ENCODE data around the gene GSTM2.

GSTM2 gene

GRCh38 chr1:109667452-109668122 lies at the start of gene GSTM2:
Gene GSTM2, plus strand, starts transcription at chr1:109668057. Its CDS starts 59 bp downstream, at chr1:109668116.
- DNase-seq (ENCODE audit: low read depth in 3 of 3) = peak; percentile 67 to 87 (median 71)

GRCh38 chr1:109618661-109619575 lies 48.9 kb upstream of the GSTM2 start:
- no peak for DNase-seq (ENCODE audit: low read depth in 3 of 3)

- DNase-seq (ENCODE audit: low read depth in 3 of 3) = peak; percentile 51 to 69 (median 53)
Measured at GRCh38 chr1:109619576-109620400, 48.1 kb upstream of the GSTM2 start, which contains the start of the genes AMPD2 and GNAT2. Gene AMPD2, plus strand, starts transcription at chr1:109619837. Its CDS starts 1,339 bp downstream, at chr1:109621176. Gene GNAT2, minus strand, starts transcription at chr1:109619616. Its CDS starts 6,746 bp downstream, at chr1:109612870.

GRCh38 chr1:109620401-109620791 lies 47.5 kb upstream of the GSTM2 start:
- DNase-seq (ENCODE audit: low read depth in 3 of 3) = no peak

- peak; percentile 93 to 98 (median 96) for DNase-seq (ENCODE audit: low read depth in 3 of 3)
Measured at GRCh38 chr1:109620841-109621286, 47.0 kb upstream of the GSTM2 start.

GRCh38 chr1:109621379-109622136 lies 46.3 kb upstream of the GSTM2 start:
- DNase-seq (ENCODE audit: low read depth in 3 of 3) = no peak

- no peak for DNase-seq (ENCODE audit: low read depth in 3 of 3)
Measured at GRCh38 chr1:109622137-109622892, 45.5 kb upstream of the GSTM2 start.

GRCh38 chr1:109622895-109623294 lies 45.0 kb upstream of the GSTM2 start:
- no peak for DNase-seq (ENCODE audit: low read depth in 3 of 3)

GRCh38 chr1:109623601-109624161 lies 44.2 kb upstream of the GSTM2 start:
- no peak for DNase-seq (ENCODE audit: low read depth in 3 of 3)

- no peak for DNase-seq (ENCODE audit: low read depth in 3 of 3)
Measured at GRCh38 chr1:109624201-109625010, 43.5 kb upstream of the GSTM2 start.

- DNase-seq (ENCODE audit: low read depth in 3 of 3) = no peak
Measured at GRCh38 chr1:109625176-109625575, 42.7 kb upstream of the GSTM2 start.

- DNase-seq (ENCODE audit: low read depth in 3 of 3) = no peak
Measured at GRCh38 chr1:109625601-109626560, 42.0 kb upstream of the GSTM2 start.

- no peak for DNase-seq (ENCODE audit: low read depth in 3 of 3)
Measured at GRCh38 chr1:109626682-109627408, 41.0 kb upstream of the GSTM2 start.

GRCh38 chr1:109627692-109628399 lies 40.0 kb upstream of the GSTM2 start:
- DNase-seq (ENCODE audit: low read depth in 3 of 3) = no peak

- DNase-seq (ENCODE audit: low read depth in 3 of 3) = no peak
Measured at GRCh38 chr1:109628540-109629321, 39.1 kb upstream of the GSTM2 start.
